IPS-20b (cell line): ENCODE data around the gene CFAP46.

Experiments used
- H3K27ac ChIP-seq: one replicate; pipeline ENCODE4 v1.5.1; 2013; ENCODE audit warnings: low read length
- H3K27me3 ChIP-seq: 2 replicates; pipeline ENCODE4 v1.6.1; 2013; ENCODE audit warnings: mild to moderate bottlenecking, low read length, inconsistent platforms; ENCODE audit not compliant: insufficient read depth
- H3K36me3 ChIP-seq: 2 replicates; pipeline ENCODE4 v1.6.1; 2013; ENCODE audit warnings: low read depth, mild to moderate bottlenecking, inconsistent platforms, low read length, moderate library complexity; ENCODE audit not compliant: insufficient read depth
- H3K4me1 ChIP-seq: 2 replicates; pipeline ENCODE4 v1.6.1; 2013; ENCODE audit warnings: mild to moderate bottlenecking, control low read depth, inconsistent platforms, low read length, moderate library complexity; ENCODE audit not compliant: insufficient read depth
- H3K4me3 ChIP-seq: 2 replicates; pipeline ENCODE4 v1.5.1; 2013; ENCODE audit warnings: mild to moderate bottlenecking, low read length, inconsistent platforms
- H3K9ac ChIP-seq: 2 replicates; pipeline ENCODE4 v1.6.1; 2013; ENCODE audit warnings: low read depth, mild to moderate bottlenecking, inconsistent platforms, low read length, moderate library complexity
- H3K9me3 ChIP-seq: 2 replicates; pipeline ENCODE4 v1.6.1; 2013; ENCODE audit warnings: mild to moderate bottlenecking, low read depth, low read length, inconsistent platforms; ENCODE audit not compliant: insufficient read depth

CFAP46 gene

DNA sequence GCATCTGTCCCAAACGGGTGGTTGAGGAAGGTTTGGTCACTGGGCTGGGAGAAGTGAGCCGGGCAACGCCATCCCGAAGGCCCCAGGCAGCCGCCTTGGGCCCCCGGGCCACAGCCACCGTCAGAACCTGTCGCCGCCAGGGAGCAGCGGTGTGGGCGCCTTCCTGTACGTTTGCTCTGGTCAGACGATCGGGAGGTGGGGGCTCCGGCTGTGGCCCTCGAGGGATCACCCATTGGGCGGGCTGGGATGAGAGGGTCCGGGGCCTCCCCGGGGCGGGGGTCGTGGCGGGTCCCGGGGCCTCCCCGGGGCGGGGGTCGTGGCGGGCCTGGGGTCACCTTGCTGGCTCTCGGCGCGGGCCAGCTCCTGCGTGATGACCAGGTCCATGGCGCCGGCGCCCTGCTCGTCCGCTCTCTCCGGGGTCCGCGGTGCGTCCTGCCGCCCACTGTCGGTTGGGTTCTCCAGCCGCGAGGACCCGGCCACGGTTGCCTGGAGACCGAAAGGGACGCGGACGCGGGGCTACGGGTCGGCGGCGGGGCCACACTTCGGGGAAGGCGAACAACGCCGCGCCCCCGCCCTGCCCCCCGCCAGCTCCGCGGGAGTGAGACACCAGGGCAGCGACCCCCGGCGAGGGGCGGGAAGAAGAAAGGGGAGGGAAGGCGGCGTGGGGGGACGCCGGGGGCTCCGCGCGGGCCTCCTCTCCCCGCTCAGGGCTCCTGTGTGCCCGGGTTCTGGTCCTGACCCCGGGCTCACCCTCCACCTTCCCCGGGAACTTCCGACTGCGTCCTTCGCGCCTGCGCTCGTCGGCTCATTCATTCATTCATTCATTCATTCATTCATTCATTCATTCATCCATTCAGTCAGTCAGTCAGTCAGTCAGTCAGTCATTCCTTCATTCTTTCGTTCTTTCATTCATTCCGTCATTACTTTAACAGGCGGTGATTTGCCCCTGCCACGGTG lies at the start of gene CFAP46:
Gene CFAP46, minus strand, starts transcription at position 470 of the 957 bp plus-strand sequence. Its CDS starts 86 bp downstream, at position 384.
- Histone ChIP-seq H3K27ac (no peak within 1 kb of the TSS), H3K27me3 (no peaks in the 10 kb centered on the region; the same call in 1 of the 2 replicates), H3K9ac (peak within 1 kb of the TSS; percentile 21; the same call in 1 of the 2 replicates), H3K4me1 (no peaks in the 10 kb centered on the region), H3K9me3 (no peaks in the 10 kb centered on the region), H3K36me3 (no peaks in the 10 kb centered on the region), H3K4me3 (peak within 1 kb of the TSS; percentile 58)

DNA sequence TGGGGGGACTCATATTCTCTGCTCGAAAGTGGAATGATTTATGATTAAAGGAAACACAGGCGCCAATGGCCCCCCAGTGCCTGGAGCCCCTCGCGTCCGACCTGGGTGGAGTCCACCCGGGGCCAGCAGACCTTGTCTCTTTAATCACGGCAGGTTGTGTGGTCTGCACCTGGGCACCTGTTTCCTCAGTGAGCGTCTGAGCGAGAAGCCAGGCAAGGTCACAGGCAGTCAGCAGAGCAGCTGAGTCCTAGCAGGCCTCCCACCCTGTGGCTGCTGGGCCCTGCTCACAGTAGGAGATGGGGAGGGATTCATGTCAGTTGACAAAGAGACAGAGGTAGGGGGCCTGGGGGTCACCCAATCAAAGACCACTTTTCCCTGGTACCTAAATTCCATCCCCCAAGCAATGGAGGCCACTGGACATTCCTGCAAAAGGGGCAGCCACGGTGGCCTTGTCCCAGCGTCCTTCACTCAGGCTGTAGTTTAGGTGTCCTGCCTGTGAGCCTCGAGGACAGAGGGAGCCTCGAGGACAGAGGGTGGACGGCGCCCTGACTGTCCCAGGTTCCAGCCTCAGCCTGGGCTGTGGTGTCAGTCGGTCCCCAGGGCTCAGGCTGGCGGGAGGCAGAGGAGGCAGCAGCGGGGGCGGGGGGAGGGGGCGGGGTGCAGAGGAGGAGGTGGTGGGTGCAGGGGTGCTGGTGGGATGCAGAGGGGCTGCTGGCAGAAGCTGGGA lies 49.5 kb upstream of the CFAP46 start:
- no peak overlapping the region for H3K4me3 ChIP-seq
- no peak overlapping the region for H3K9ac ChIP-seq
- no peaks in the 10 kb centered on the region for H3K4me1 ChIP-seq
- no peaks in the 10 kb centered on the region for H3K36me3 ChIP-seq
- no peak overlapping the region for H3K27ac ChIP-seq
- H3K27me3 ChIP-seq, result no peaks in the 10 kb centered on the region
- H3K9me3 ChIP-seq, result no peaks in the 10 kb centered on the region

DNA sequence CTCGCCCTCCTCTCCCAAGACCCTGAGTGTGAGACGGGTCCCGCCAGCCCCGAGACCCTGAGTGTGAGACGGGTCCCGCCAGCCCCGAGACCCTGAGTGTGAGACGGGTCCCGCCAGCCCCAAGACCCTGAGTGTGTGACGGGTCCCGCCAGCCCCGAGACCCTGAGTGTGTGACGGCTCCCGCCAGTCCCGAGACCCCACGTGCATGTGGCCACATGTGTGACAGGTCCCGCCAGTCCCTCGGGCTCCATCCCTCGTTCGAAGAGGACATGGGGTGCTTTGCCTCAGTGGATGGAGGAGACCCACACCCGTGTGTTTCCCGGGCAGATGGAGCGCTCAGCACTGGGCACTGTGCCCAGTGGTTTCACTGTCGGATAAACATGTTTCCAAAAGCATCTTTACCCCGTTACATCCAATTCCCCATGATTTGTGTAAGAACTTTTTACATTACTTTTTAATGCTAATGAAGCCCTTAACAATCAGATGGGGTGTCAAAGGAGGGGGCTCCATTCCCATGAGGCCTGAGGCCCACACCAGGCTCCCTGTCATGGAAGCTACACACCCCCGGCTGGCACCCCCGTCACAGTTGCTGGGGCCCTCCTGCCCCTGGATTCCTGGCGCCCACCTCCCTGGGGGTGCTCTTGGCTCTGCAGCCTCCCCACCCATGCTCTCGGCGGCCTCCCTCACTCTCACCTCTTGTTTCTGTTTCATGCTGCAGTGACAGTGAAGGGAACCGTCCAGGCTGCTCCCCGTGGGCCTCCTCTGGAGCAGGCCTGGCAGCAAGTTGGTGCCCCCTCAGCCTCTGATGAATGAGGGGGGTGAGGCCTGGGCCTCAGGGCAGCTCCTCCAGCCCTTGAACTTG lies 48.5 kb upstream of the CFAP46 start:
- Histone ChIP-seq H3K9me3 (no peaks in the 10 kb centered on the region), H3K4me3 (no peak overlapping the region), H3K27me3 (no peaks in the 10 kb centered on the region), H3K36me3 (no peaks in the 10 kb centered on the region), H3K9ac (no peak overlapping the region), H3K4me1 (no peaks in the 10 kb centered on the region), H3K27ac (no peak overlapping the region)

DNA sequence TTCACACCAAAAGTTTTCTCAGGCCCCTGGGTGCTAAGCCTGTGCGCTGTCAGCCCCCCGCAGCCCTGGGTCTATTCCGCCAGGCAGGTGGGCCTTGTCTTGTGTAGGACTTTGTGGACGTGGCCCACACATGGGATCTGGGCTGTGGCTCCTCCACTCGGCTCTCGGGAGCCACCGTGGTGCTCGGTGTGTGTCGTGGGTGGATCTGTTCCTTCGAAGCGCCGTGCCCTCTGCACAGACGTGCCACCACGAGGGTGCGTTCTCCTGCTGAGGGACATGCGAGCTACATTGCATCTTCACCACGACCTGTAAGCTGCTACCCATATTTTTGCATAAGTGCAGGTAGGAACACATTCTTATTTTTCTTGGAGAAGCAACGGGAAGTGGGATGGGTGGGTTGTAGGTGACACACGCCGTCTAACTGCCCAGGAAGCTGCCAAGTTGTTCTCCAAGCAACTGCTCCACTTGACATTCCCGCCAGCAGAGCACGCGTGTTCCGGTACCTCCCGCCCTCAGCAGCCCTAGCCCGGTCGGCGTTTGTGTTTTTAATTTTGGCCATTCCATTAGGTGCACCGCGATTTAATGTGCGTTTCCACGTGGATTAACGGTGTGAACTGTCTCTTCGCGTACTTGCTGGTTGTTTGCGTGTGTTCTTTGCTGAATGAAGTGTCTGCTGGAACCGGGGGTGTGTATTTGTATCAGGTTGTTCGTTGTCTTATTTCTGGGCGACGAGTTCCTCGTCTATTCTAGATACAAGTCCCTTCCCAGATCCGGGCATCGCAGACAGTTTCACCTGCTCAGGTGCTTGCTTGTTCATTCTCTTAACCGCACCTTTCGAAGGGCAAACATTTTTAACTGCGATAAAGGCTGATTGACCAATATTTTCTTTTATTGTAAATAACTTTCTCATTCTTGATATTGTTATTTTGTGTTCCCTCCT lies 47.4 kb upstream of the CFAP46 start:
- H3K4me3 ChIP-seq, result no peak overlapping the region
- no peaks in the 10 kb centered on the region for H3K9me3 ChIP-seq
- H3K9ac ChIP-seq, result no peak overlapping the region
- no peak overlapping the region for H3K27ac ChIP-seq
- no peaks in the 10 kb centered on the region for H3K27me3 ChIP-seq
- no peaks in the 10 kb centered on the region for H3K4me1 ChIP-seq
- no peaks in the 10 kb centered on the region for H3K36me3 ChIP-seq

DNA sequence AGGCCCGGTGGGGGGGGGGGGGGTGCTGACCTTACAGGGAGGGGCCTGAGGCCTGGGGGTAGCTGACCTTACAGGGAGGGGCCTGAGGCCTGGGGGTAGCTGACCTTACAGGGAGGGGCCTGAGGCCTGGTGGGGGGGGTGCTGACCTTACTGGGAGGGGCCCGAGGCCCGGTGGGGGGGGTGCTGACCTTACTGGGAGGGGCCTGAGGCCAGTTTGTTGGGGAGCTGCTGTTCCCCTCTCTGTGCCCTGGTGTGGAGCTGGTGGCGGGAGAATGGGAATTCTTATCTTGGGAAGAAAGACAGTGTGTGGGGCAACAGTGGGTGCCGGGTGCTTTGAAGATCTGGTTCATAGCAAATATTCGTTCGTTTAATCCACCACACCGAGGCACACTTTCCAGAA lies 46.6 kb upstream of the CFAP46 start:
- no peaks in the 10 kb centered on the region for H3K9me3 ChIP-seq
- no peaks in the 10 kb centered on the region for H3K27me3 ChIP-seq
- H3K4me3 ChIP-seq, result no peak overlapping the region
- no peaks in the 10 kb centered on the region for H3K4me1 ChIP-seq
- H3K36me3 ChIP-seq, result no peaks in the 10 kb centered on the region
- H3K9ac ChIP-seq, result no peak overlapping the region
- no peak overlapping the region for H3K27ac ChIP-seq

DNA sequence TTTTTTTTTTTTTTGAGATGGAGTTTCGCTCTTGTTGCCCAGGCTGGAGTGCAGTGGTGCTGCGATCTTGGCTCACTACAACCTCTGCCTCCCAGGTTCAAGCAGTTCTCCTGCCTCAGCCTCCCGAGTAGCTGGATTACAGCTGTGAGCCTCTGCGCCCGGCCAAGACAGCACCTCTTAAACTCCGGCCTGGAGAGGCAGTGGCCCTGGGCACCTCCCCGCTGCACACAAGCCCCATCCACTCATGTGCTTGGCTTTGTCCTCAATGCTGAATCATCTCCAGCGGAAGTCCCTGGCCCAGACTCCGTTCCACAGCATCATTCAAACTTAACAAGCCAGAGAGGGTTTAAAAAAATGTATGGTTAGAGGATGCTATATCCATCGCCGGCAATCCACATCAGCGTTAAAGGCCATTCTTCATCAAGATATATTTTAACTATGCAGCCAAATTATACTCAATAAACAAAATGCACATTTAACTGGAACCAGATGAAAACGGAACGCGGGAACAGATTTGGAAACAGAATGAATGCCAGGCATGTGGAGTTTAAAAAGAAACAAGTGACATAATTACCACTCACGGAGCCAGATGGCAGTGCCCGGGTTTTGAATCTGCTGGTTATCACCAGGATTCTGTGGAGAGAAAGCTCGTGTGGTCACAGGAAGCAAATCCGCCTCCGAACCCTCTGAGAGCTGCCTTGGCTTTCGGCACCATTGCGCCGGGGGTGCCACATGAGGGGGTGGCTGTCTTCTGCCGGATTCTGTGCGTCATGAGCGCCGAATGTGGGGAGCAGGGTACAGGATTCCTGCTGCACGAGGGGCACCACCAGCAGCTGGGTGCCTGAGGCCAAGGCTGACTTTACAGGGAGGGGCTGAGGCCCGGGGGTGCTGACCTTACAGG lies 45.6 kb upstream of the CFAP46 start:
- no peaks in the 10 kb centered on the region for H3K36me3 ChIP-seq
- H3K9ac ChIP-seq, result no peak overlapping the region
- H3K27me3 ChIP-seq, result no peaks in the 10 kb centered on the region
- H3K4me1 ChIP-seq, result no peaks in the 10 kb centered on the region
- no peak overlapping the region for H3K4me3 ChIP-seq
- H3K9me3 ChIP-seq, result no peaks in the 10 kb centered on the region
- H3K27ac ChIP-seq, result no peak overlapping the region

DNA sequence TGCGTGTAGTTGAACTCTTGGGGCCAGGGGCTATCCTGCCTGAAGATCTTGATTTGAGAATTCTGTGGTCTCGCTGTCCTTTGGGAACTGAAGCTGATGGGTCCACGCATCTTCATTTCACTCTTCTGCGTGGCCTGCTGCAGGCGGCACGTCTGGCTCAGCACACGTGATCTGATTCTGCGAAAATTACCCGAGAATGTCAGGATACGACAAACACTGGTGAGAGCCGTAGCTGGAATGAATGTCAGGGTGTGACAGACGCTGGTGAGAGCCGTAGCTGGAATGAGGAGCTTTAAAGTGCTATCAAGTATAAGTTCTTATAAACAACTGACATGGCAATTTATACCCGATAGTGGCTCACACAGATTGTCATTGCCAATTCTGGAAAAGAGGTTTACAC lies 44.6 kb upstream of the CFAP46 start:
- no peaks in the 10 kb centered on the region for H3K4me1 ChIP-seq
- H3K36me3 ChIP-seq, result no peaks in the 10 kb centered on the region
- H3K27ac ChIP-seq, result no peak overlapping the region
- H3K9ac ChIP-seq, result no peak overlapping the region
- H3K27me3 ChIP-seq, result no peaks in the 10 kb centered on the region
- no peak overlapping the region for H3K4me3 ChIP-seq
- H3K9me3 ChIP-seq, result no peaks in the 10 kb centered on the region

DNA sequence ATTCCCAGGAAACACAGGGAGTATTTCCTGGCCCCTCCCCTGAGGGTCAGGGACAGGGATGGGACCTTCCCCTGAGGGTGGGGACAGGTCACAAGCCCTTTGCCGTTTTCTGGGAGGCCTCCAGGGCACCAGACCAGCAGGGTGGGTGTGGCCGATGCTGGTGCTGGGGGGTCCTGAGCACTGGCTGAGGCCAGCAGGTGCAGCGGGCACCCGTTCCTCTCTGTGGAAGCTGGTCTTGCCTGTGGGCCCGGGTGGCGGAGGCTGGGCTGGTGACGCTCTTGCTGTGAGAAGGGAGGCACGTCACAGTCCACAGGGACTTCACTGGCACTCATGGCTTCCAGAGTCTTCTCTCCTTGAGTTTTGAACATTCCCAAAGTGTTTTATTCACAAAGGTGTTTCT lies 44.2 kb upstream of the CFAP46 start:
- no peak overlapping the region for H3K9ac ChIP-seq
- no peaks in the 10 kb centered on the region for H3K4me1 ChIP-seq
- H3K36me3 ChIP-seq, result no peaks in the 10 kb centered on the region
- no peak overlapping the region for H3K27ac ChIP-seq
- no peak overlapping the region for H3K4me3 ChIP-seq
- H3K27me3 ChIP-seq, result no peaks in the 10 kb centered on the region
- H3K9me3 ChIP-seq, result no peaks in the 10 kb centered on the region

DNA sequence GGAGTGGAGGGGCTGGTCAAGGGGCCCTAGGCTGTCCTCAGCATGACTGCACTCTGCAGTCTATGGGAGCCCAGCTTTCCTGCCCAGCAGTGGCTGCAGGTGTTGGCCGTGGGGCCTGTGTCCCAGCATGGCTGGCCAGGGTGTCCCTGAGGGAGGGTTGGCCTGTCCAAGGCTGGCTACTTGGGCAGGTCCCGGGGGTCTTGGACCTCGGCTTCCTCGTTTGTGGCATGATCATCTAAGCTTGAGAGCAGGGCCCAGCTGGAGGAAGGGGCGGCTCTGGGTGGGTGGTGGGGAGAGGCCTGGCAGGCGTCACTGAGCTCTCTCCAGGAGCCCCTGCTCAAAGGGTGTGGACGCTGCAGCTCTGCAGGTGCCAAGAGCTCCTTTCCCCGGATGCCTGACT lies 43.7 kb upstream of the CFAP46 start:
- no peak overlapping the region for H3K9ac ChIP-seq

DNA sequence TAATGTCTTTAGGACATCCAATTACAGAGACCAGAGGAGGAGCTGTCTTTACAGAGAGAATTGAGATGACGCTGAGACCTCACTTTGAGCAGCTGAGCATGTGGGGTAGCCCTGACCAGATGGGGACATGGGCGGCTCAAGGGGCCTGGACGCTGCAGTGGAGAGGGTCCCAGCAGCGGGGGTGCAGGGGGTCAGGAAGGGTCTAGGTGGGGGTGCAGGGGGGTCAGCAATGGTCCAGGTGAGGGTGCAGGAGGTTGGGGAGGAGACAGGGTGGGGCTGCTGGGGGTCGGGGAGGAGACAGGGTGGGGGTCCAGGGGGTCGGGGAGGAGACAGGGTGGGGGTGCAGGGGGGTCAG lies 43.2 kb upstream of the CFAP46 start:
- H3K4me1 ChIP-seq, result no peaks in the 10 kb centered on the region
- H3K9me3 ChIP-seq, result no peaks in the 10 kb centered on the region
- H3K27me3 ChIP-seq, result no peaks in the 10 kb centered on the region

More for the DNA sequence above, 43.7 kb upstream of the CFAP46 start:
- H3K36me3 ChIP-seq, result no peaks in the 10 kb centered on the region
- H3K4me3 ChIP-seq, result no peak overlapping the region
- H3K4me1 ChIP-seq, result no peaks in the 10 kb centered on the region
- no peak overlapping the region for H3K27ac ChIP-seq
- no peaks in the 10 kb centered on the region for H3K9me3 ChIP-seq
- H3K27me3 ChIP-seq, result no peaks in the 10 kb centered on the region

More for the DNA sequence above, 43.2 kb upstream of the CFAP46 start:
- no peak overlapping the region for H3K27ac ChIP-seq
- H3K36me3 ChIP-seq, result no peaks in the 10 kb centered on the region
- H3K4me3 ChIP-seq, result no peak overlapping the region
- no peak overlapping the region for H3K9ac ChIP-seq
